ENCODE results near the gene PDE1A. TPM values are rescaled to one million over a fixed set of nuclear protein-coding genes. Genes with fewer than 3 reads are reported as not detected.

The PDE1A gene
- total RNA-seq, 1 donor from 2014 or later: 4.8 TPM

- Histone ChIP-seq H3K4me3 (no peak overlapping the region), H3K27me3 (no peaks in the 10 kb centered on the region), H3K4me1 (no peaks in the 10 kb centered on the region), H3K27ac (no peak overlapping the region), H3K36me3 (no peaks in the 10 kb centered on the region), H3K9me3 (no peaks in the 10 kb centered on the region)
- no peak for TF ChIP-seq CTCF (IDR thresholded peaks at IDR 0.05)
- intact Hi-C loops (cut with DNase I): no loop called here
- no peak for DNase-seq (ENCODE audit: low spot score in 2 of 2)
These were observed 124.7 kb downstream of the PDE1A start for GRCh38 chr2:182302174-182302573.

GRCh38 chr2:182301093-182301492 is 125.7 kb downstream of the PDE1A start:
- TF ChIP-seq CTCF (IDR thresholded peaks at IDR 0.05): no peak

GRCh38 chr2:182300608-182301007 is 126.2 kb downstream of the PDE1A start:
- TF ChIP-seq CTCF (IDR thresholded peaks at IDR 0.05): no peak
- intact Hi-C loops (cut with DNase I): no loop called here
- Histone ChIP-seq H3K4me3 (no peak overlapping the region), H3K27me3 (no peaks in the 10 kb centered on the region), H3K4me1 (no peaks in the 10 kb centered on the region), H3K27ac (no peak overlapping the region), H3K36me3 (no peaks in the 10 kb centered on the region), H3K9me3 (no peaks in the 10 kb centered on the region)
- DNase-seq (ENCODE audit: low spot score in 2 of 2): no peak

More at GRCh38 chr2:182301093-182301492, 125.7 kb downstream of the PDE1A start:
- Histone ChIP-seq H3K4me1 (no peaks in the 10 kb centered on the region), H3K36me3 (no peaks in the 10 kb centered on the region), H3K27ac (no peak overlapping the region), H3K9me3 (no peaks in the 10 kb centered on the region), H3K4me3 (no peak overlapping the region), H3K27me3 (no peaks in the 10 kb centered on the region)
- no peak for DNase-seq (ENCODE audit: low spot score in 2 of 2)
- intact Hi-C loops (cut with DNase I): no loop called here

- Histone ChIP-seq H3K27me3 (no peaks in the 10 kb centered on the region), H3K4me3 (no peak overlapping the region), H3K9me3 (no peaks in the 10 kb centered on the region), H3K27ac (no peak overlapping the region), H3K36me3 (no peaks in the 10 kb centered on the region), H3K4me1 (no peaks in the 10 kb centered on the region)
- TF ChIP-seq CTCF (IDR thresholded peaks at IDR 0.05): no peak
- intact Hi-C loops (cut with DNase I): no loop called here
- DNase-seq (ENCODE audit: low spot score in 2 of 2): no peak
These were observed 127.2 kb downstream of the PDE1A start for GRCh38 chr2:182299632-182300031.

- no peak overlapping the region for H3K4me3 ChIP-seq
- no peaks in the 10 kb centered on the region for H3K36me3 ChIP-seq
- H3K27me3 ChIP-seq: no peaks in the 10 kb centered on the region
- TF ChIP-seq CTCF (IDR thresholded peaks at IDR 0.05): no peak
- H3K9me3 ChIP-seq: no peaks in the 10 kb centered on the region
- intact Hi-C loops (cut with DNase I): no loop called here
- no peak for DNase-seq (ENCODE audit: low spot score in 2 of 2)
- H3K27ac ChIP-seq: no peak overlapping the region
- H3K4me1 ChIP-seq: no peaks in the 10 kb centered on the region
These were observed 128.4 kb downstream of the PDE1A start for GRCh38 chr2:182298456-182298855.

GRCh38 chr2:182291296-182291695 is 135.5 kb downstream of the PDE1A start:
- no peaks in the 10 kb centered on the region for H3K4me1 ChIP-seq
- no peak overlapping the region for H3K27ac ChIP-seq
- no peak overlapping the region for H3K4me3 ChIP-seq
- H3K27me3 ChIP-seq: no peaks in the 10 kb centered on the region
- TF ChIP-seq CTCF (IDR thresholded peaks at IDR 0.05): no peak
- intact Hi-C loops (cut with DNase I): loop anchor here (5.0 kb wide), 1 partner anchor 44 kb away; no protein-coding TSS in a partner anchor
- H3K36me3 ChIP-seq: no peaks in the 10 kb centered on the region
- no peaks in the 10 kb centered on the region for H3K9me3 ChIP-seq
- no peak for DNase-seq (ENCODE audit: low spot score in 2 of 2)
